DND-41 (cell line): ENCODE measurements around the gene MDM2.

Source experiments
- EZH2 ChIP-seq: IDR thresholded peaks from 3 replicates; pipeline ENCODE4 v1.6.1; 2012; ENCODE audit warnings: borderline replicate concordance, low read depth, mild to moderate bottlenecking, moderate library complexity, low read length, inconsistent platforms; ENCODE audit not compliant: severe bottlenecking
- TF ChIP-seq, protein P1 (sequence below): IDR thresholded peaks from 2 replicates; pipeline ENCODE4 v1.5.1; 2012; ENCODE audit warnings: borderline replicate concordance, low read length, moderate library complexity, mild to moderate bottlenecking; ENCODE audit not compliant: poor library complexity, severe bottlenecking; ENCODE audit errors: extremely low read depth

DNA sequence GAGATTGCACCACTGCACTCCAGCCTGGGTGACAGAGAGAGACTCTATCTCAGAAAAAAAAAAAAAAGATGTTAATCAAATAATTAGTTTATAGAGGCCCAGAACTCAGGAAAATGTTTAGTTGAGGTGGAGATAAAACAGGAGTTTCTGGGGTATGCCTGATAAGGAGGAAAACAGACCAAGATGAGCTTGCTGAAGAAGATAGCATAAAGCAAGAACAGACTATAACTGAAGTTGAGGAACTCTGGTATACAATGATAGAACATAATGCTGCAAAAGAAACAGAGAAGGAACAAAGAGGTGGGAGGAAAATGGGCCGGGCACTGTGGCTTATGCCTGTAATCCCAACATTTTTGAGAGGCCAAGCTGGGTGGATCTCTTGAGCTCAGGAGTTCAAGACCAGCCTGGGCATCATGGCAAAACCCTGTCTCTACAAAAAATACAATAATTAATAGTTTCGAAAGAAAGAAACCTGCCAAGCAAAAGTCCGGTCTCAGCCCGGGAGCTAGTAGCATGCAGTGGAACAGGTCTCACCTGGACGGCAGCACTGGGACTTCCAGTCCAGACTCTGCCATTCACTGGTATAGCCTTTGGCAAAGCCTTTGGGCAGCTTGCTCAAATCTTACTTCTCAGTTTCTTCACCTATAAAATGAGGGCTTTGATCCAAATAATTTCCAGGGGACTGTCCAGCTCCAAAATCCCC, 36.6 kb upstream of the MDM2 start:
- TF ChIP-seq, protein P1, sequence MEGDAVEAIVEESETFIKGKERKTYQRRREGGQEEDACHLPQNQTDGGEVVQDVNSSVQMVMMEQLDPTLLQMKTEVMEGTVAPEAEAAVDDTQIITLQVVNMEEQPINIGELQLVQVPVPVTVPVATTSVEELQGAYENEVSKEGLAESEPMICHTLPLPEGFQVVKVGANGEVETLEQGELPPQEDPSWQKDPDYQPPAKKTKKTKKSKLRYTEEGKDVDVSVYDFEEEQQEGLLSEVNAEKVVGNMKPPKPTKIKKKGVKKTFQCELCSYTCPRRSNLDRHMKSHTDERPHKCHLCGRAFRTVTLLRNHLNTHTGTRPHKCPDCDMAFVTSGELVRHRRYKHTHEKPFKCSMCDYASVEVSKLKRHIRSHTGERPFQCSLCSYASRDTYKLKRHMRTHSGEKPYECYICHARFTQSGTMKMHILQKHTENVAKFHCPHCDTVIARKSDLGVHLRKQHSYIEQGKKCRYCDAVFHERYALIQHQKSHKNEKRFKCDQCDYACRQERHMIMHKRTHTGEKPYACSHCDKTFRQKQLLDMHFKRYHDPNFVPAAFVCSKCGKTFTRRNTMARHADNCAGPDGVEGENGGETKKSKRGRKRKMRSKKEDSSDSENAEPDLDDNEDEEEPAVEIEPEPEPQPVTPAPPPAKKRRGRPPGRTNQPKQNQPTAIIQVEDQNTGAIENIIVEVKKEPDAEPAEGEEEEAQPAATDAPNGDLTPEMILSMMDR: no peak
- TF ChIP-seq EZH2: no peak
